ENCODE measurements around the gene PISD.

DNA sequence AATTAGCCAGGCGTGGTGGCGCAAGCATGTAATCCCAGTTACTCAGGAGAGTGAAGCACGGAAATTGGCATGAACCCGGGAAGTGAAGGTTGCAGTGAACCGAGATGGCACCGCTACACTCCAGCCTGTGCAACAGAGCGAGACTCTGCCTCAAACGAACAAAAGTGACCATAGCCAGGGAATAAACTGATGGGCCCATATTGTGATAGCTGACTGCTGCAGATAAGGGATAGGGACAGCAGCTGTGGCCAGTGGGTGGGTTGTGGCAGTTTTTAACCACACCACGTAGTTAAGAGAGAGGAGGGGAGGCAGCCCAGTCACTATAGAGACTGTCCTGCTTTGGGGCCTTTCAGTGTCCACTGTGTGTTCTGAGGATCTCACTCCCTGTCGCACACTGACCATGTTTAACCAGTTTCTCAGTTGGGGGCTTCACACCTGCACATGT, 58.9 kb downstream of the PISD start:
- TF ChIP-seq, protein P1, sequence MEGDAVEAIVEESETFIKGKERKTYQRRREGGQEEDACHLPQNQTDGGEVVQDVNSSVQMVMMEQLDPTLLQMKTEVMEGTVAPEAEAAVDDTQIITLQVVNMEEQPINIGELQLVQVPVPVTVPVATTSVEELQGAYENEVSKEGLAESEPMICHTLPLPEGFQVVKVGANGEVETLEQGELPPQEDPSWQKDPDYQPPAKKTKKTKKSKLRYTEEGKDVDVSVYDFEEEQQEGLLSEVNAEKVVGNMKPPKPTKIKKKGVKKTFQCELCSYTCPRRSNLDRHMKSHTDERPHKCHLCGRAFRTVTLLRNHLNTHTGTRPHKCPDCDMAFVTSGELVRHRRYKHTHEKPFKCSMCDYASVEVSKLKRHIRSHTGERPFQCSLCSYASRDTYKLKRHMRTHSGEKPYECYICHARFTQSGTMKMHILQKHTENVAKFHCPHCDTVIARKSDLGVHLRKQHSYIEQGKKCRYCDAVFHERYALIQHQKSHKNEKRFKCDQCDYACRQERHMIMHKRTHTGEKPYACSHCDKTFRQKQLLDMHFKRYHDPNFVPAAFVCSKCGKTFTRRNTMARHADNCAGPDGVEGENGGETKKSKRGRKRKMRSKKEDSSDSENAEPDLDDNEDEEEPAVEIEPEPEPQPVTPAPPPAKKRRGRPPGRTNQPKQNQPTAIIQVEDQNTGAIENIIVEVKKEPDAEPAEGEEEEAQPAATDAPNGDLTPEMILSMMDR (conservative IDR thresholded peaks at IDR 0.05; ENCODE audit: low read length): no peak
- TF ChIP-seq EZH2phosphoT487 (IDR thresholded peaks at IDR 0.05; ENCODE audit: borderline replicate concordance, low read depth, low read length): no peak
